Hepatocyte (in vitro differentiated cells): Measurements from ENCODE around the gene BMAL1. TPM values are rescaled to one million over a fixed set of nuclear protein-coding genes. Genes with fewer than 3 reads are reported as not detected.

ENCODE experiments used
- DNase-seq: peaks from one replicate; pipeline ENCODE4 v3.0.0-alpha.2; 2016; ENCODE audit warnings: low spot score
- H2AFZ ChIP-seq: fragments of 200-600 bp; sonication (generic); 2 replicates; pipeline ENCODE4 v1.6.0; 2016; ENCODE audit warnings: antibody characterized with exemption, mild to moderate bottlenecking
- H3K27ac ChIP-seq: fragments of 200-600 bp; sonication (generic); 2 replicates; pipeline ENCODE4 v1.5.1; 2016; ENCODE audit warnings: mild to moderate bottlenecking
- H3K27me3 ChIP-seq: fragments of 200-600 bp; sonication (generic); 2 replicates; pipeline ENCODE4 v1.6.1; 2016
- H3K36me3 ChIP-seq: fragments of 200-600 bp; sonication (generic); replicated peaks from 2 replicates; pipeline ENCODE4 v1.5.1; 2016; ENCODE audit warnings: low read depth; ENCODE audit not compliant: insufficient read depth
- H3K4me1 ChIP-seq: fragments of 200-600 bp; sonication (generic); 2 replicates; pipeline ENCODE4 v1.5.1; 2016; ENCODE audit warnings: mild to moderate bottlenecking, moderate library complexity; ENCODE audit not compliant: insufficient read depth
- H3K4me2 ChIP-seq: fragments of 200-600 bp; sonication (generic); 2 replicates; pipeline ENCODE4 v1.6.0; 2016
- H3K4me3 ChIP-seq: fragments of 200-600 bp; sonication (generic); 2 replicates; pipeline ENCODE4 v1.5.1; 2016; ENCODE audit warnings: mild to moderate bottlenecking
- H3K79me2 ChIP-seq: fragments of 200-600 bp; sonication (generic); 2 replicates; pipeline ENCODE4 v1.6.0; 2017; ENCODE audit warnings: mild to moderate bottlenecking
- H3K9me2 ChIP-seq: fragments of 200-600 bp; sonication (generic); replicated peaks from 2 replicates; pipeline ENCODE4 v1.6.0; 2017; ENCODE audit warnings: mild to moderate bottlenecking; ENCODE audit not compliant: insufficient read depth
- H3K9me3 ChIP-seq: fragments of 200-600 bp; sonication (generic); 2 replicates; pipeline ENCODE4 v1.5.1; 2016; ENCODE audit warnings: low read depth, mild to moderate bottlenecking
- H4K20me1 ChIP-seq: fragments of 200-600 bp; sonication (generic); 2 replicates; pipeline ENCODE4 v1.6.0; 2016; ENCODE audit warnings: mild to moderate bottlenecking; ENCODE audit not compliant: insufficient read depth, poor library complexity, severe bottlenecking
- CTCF ChIP-seq: fragments of 200-600 bp; sonication (generic); IDR thresholded peaks from 2 replicates; pipeline ENCODE4 v1.5.1; 2016; ENCODE audit warnings: antibody characterized with exemption, mild to moderate bottlenecking; ENCODE audit not compliant: poor library complexity
- EZH2 ChIP-seq: fragments of 200-600 bp; sonication (generic); IDR thresholded peaks from 2 replicates; pipeline ENCODE4 v1.6.1; 2016; ENCODE audit warnings: antibody characterized with exemption, mild to moderate bottlenecking, borderline replicate concordance
- EZH2phosphoT487 ChIP-seq: fragments of 200-600 bp; sonication (generic); IDR thresholded peaks from one replicate; pipeline ENCODE4 v1.6.1; 2018; ENCODE audit warnings: antibody characterized with exemption, mild to moderate bottlenecking, low read depth, moderate library complexity; ENCODE audit not compliant: unreplicated experiment, severe bottlenecking
- WGBS: methylation state at CpG from one replicate; pipeline ENCODE4 v1.1.6; 2016; ENCODE audit warnings: low lambda C conversion rate; ENCODE audit errors: missing lambda C conversion rate; 5-methylcytosine and 5-hydroxymethylcytosine counted together
- polyA plus RNA-seq: library from polyadenylated mRNA; unstranded; fragments of >200 nt; fragmentation: Nextera tagmentation; extraction: Ambion mirVana; gene quantifications from 2 replicates; pipeline ENCODE4 v1.2.1, GENCODE V29; 2016
- total RNA-seq: library from RNA; depleted of rRNA; stranded (reverse); fragments of >200 nt; gene quantifications from 2 replicates; pipeline ENCODE4 v1.2.3, GENCODE V29; 2014

The BMAL1 gene
- total and polyA plus RNA-seq, 2 experiments from 2014 or later: 8.7 to 12.7 TPM

DNA sequence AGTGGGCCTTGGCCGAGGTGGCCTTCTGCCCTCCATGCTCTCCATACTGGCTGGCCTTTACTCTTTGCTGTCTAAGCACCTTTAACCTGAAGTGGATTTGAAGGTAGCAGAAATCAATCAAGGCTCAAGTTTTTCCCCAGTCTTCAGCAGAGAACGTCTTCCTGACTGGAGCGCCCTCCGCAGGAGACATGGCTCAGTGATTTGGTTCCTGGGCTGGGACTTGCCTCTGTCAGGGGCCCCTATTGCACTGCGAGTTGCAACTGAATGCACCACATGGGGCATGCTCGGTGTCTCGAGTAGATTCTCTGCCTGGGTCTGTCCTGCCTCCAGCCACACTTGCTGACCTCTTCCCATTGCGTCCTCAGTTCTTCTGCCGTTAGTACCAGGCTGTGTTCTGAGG is 79.6 kb downstream of the BMAL1 start:
- no peaks in the 10 kb centered on the region for H3K9me2 ChIP-seq
- TF ChIP-seq EZH2phosphoT487: no peak
- TF ChIP-seq CTCF: no peak
- no peak for TF ChIP-seq EZH2
- H3K79me2 ChIP-seq: no peaks in the 10 kb centered on the region
- H2AFZ ChIP-seq: no peak overlapping the region
- DNase-seq: no peak
- no peak overlapping the region for H3K4me3 ChIP-seq
- H3K36me3 ChIP-seq: no peaks in the 10 kb centered on the region
- H3K9me3 ChIP-seq: no peaks in the 10 kb centered on the region
- H3K27ac ChIP-seq: no peak overlapping the region
- H3K4me1 ChIP-seq: no peaks in the 10 kb centered on the region
- no peak overlapping the region for H3K4me2 ChIP-seq
- H4K20me1 ChIP-seq: no peaks in the 10 kb centered on the region
- 90% methylated on average over 9 of the region's 9 CpGs for WGBS
- H3K27me3 ChIP-seq: no peaks in the 10 kb centered on the region

GRCh38 chr11:13358596-13359270 is 81.1 kb downstream of the BMAL1 start:
- Histone ChIP-seq H3K27me3 (no peaks in the 10 kb centered on the region), H3K9me2 (no peaks in the 10 kb centered on the region), H3K4me3 (no peak overlapping the region), H3K4me2 (no peak overlapping the region), H3K79me2 (no peaks in the 10 kb centered on the region), H2AFZ (no peak overlapping the region), H3K36me3 (no peaks in the 10 kb centered on the region), H3K9me3 (no peaks in the 10 kb centered on the region), H4K20me1 (no peaks in the 10 kb centered on the region), H3K27ac (no peak overlapping the region), H3K4me1 (no peaks in the 10 kb centered on the region)
- 88% methylated on average over 6 of the region's 6 CpGs for WGBS
- no peak for DNase-seq
- no peak for TF ChIP-seq EZH2
- TF ChIP-seq CTCF: no peak
- TF ChIP-seq EZH2phosphoT487: no peak

DNA sequence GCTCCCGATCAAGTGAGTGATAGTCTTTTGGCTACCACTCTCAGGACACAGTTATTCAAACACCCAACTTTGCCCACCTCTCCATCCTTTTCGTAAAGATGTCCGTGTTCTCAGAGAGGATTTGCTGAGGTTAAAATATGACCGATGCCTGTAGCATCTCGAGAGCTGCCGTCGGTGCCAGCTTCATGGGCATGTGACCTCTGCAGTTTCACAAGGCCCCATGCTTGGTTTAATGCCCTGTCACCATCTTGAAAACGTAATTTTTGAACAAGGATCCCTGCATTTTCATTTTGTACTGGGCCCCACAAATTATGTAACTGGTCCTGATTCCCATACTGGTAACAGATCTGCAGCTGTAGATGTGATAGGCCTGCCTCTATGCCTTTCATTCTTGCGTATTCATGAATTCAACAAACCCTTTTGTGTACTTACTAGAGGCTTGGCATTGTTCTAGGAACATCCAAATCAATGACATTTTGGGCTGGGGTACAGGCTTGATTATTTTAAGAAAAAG is 85.1 kb downstream of the BMAL1 start:
- Histone ChIP-seq H3K4me1 (no peaks in the 10 kb centered on the region), H4K20me1 (no peaks in the 10 kb centered on the region), H3K36me3 (no peaks in the 10 kb centered on the region), H3K4me3 (no peak overlapping the region), H3K9me3 (no peaks in the 10 kb centered on the region), H2AFZ (no peak overlapping the region), H3K27me3 (no peaks in the 10 kb centered on the region), H3K79me2 (no peaks in the 10 kb centered on the region), H3K4me2 (no peak overlapping the region), H3K9me2 (no peaks in the 10 kb centered on the region), H3K27ac (no peak overlapping the region)
- TF ChIP-seq EZH2: no peak
- no peak for TF ChIP-seq EZH2phosphoT487
- TF ChIP-seq CTCF: no peak
- no peak for DNase-seq
- WGBS: 95% methylated on average over 9 of the region's 9 CpGs
